Ecto neural progenitor cell (in vitro differentiated cells): Measurements from ENCODE around the gene LENG9.
A peak's percentile ranks its signal among the peaks of the same experiment; 100 is the strongest.

Experiments used
- DNase-seq: peaks from one replicate; pipeline ENCODE4 v3.0.0-alpha.2; 2018; ENCODE audit warnings: low spot score

Gene LENG9

DNA sequence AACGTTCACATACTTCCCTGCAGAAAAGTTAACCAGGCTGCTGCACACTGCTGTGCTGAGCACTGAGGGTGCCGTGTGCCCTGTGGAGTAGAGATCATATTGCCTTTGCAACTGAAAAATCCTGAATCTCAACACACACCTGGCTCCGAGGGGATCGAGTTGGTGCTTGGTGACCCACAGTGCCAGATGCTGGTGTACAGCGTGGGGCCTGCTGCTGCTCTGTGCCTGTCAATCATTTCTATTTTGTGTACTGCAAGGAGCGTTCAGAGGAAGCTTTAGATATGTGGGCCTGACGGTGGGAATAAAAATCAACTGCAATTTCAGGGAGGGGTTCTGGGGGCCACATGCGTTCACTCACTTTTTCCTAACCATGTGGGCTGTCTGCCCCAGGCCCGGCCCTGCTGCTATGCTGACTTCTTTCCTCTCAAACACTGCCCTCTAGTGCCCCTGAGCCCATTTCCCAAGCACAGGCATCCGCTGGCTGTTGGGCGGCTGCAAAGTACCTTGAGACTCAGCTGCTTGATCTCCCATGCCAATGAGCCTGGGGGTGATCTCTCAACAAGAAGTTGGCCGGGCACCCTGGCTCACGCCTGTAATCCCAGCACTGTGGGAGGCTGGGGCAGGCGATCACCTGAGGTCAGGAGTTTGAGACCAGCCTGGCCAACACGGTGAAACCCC lies 24.3 kb downstream of the LENG9 start:
- DNase-seq, result peak; percentile 76

DNA sequence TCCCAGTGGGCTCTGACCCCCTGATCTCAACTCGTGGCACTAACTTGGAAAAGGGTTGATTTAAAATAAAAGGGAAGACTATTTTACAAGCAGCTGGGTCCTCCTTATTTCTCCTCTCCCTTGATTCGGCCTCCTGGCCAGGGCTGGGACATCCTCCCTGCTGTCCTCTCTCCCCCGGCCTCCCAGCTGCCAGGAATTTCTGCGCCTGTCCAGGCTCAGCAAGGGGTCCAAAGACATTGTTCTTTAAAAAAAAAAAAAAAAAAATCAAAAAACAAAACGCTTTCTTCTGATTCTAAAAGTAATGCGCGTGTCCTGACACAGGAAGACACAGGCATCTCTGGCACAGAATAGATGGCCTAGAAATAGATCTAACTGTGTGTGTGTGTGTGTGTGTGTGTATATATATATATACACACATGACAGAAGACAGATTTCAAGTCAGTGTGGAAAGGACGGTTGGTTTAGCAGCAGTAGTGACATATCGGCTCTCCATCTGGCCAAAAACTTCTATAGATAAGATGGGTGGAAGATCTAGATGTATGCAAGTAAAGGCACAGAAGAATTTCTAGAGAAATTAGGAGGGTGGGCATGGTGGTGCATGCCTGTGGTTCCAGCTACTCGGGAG lies 26.8 kb downstream of the LENG9 start:
- no peak for DNase-seq

DNA sequence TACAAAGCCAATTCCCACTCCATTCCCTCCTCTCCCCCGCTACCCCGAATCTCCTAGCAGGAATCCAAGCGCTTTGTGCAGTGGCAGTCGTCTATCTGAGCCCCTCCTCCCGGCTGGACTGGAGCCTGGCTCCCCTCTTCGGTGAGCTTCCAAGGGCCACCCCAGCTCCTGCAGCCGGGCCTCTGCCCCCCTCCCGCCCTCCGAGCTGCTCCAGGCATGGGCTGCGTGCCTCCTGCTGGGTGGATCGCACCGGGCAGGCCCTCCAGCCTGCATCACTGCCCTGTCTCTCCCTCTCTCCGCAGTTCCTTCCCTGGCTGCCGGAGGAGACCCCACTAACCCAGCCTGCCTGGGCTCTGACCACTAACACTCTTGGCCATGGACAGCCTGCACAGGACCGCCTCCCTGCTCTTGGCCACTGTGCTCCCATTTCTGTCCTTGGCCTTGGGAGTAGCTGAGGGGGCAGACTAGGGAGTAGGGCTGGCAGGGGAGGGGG lies 27.5 kb downstream of the LENG9 start:
- no peak for DNase-seq

DNA sequence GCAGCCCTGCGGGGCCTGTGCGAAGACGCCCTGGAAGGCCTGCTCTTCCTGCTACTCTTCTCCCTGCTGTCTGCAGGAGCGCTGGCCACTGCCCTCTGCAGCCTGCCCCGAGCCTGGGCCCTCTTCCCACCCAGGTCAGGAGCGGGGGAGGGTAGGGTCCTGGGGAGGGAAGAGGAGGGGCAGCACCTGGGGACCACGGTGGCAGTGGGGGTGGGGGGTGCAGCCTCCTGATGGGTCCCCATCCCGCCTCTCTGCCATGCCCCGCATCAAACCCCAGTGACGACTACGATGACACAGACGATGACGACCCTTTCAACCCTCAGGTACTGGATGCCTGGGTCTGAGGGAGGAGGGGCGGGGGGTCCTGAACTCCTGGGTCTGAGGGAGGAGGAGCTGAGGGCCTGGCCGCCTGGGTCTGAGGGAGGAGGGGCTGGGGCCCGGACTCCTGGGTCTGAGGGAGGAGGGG lies 28.0 kb downstream of the LENG9 start:
- DNase-seq, result peak; percentile 54

DNA sequence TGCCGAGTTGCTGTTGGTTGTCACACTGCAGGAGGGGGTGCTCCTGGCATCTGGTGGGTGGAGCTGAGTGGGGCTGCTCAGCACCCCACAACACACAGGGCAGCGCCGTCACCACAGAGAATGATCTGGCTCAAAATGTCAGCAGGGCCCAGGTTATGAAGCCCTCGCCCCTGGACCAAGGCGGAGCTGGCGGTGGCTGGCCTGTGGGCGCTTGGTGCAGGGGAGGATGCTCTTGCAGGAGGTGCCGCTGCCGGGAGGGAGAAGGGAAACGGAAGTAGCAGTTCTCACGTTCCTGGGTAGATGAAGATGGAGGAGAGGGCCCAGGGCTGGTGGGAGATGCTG lies 28.7 kb downstream of the LENG9 start:
- DNase-seq, result peak; percentile 45

DNA sequence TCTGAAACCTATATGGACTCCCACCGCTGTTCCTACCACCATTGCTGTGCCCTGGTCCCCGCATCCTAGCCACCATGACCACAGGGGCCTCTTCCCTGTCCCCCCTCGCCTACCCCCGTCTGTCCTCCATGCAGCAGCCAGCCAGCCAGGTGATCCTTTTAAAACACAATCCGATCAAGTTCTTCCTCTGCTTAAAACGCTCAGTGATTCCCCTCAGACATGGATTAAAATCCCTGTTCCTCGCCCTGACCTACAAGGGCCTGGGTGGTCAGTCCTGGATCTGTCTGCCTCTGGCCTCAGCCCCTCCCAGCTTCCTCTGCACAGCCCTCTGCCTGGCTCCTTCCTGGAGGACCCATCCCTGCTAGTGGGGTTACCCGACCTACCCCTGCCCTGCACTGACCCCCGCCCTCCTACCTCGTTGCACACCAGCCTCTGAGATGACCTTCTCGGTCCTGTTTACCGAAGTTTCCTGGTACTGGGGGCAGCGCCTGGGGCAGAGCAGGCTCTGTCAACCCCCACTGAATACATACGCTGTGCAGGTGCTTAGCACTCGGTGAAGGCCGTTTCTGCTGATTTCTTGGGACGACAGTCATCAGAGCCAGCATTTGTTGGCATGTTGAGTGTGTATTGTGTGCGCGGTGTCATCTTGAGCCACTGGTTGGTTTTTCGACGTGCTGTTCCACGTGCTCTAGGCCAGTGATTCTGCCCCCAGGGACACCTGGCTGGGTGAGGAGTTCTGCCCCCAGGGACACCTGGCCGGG lies 29.3 kb downstream of the LENG9 start:
- peak; percentile 48 for DNase-seq

DNA sequence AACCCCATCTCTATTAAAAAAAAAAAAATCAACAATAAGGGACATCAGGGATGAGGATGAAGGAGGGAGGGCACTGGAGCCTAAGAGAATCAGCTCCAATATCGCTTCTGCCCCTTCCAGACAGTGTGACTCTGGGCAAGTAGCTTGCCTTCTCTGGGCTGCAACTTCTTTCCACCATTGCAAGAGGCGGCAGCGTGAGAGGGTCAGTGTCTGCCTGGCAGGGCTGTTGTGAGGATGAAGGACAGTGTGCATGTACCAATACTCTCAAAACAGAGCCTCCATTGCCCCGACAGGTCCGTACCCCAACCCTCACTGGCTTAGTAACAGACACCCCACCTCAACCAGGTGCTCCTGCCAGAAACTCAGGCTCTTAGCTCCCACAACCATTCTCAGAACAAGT lies 29.9 kb downstream of the LENG9 start:
- no peak for DNase-seq

DNA sequence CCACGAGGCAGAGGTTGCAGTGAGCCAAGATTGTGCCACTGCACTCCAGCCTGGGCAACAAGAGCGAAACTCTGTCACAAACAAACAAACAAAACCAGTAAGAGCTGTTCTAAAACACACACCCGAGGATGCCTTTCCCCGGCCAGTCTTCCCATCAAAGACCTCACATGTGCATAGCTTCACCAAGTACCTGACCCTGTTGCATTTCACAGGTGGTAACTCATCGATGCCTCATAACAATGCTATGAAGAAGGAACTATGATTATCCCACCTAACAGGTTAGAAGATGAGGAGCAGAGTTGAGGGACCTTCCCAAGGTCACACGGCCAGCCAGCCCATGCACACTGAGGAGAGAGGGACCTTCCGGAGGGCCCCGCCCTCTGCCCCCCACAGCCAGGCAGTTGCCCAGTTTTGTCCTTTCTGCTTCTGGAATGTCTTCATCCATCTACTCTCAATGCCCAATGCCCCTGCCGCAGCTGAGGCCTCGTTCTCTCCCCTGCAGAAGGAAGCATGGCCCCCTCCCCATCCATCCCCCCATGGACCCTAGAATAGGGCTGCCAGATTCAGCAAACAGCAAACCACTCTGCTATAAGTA lies 31.3 kb downstream of the LENG9 start:
- DNase-seq, result no peak

DNA sequence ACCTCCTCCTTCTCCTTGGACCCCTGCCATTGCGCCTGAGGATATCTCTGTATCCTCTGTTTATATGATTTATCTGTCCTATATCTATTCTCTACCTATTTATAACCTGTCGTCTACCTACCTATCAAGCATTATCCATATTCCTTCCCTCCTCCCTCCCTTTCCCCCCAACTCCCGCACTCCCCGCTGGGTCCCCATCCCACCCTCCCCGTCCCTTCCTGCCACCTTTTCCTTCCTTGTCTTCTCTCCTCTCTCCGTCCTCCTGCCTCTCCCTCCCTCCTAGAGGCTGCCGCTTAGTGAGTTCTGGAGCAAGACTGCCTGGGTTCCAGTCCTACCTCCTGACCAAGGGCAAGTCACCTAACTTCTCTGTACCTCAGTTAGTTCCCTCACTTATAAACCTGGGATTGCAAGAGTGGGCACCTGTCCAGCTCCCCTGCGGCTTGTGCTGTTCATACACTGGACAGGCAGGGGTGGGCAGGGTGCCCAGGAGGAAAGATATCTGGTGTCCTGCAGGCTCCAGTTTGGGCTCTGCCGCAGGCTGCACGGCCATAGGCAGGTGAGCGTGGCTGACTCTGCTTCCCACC lies 32.2 kb downstream of the LENG9 start:
- DNase-seq, result no peak

DNA sequence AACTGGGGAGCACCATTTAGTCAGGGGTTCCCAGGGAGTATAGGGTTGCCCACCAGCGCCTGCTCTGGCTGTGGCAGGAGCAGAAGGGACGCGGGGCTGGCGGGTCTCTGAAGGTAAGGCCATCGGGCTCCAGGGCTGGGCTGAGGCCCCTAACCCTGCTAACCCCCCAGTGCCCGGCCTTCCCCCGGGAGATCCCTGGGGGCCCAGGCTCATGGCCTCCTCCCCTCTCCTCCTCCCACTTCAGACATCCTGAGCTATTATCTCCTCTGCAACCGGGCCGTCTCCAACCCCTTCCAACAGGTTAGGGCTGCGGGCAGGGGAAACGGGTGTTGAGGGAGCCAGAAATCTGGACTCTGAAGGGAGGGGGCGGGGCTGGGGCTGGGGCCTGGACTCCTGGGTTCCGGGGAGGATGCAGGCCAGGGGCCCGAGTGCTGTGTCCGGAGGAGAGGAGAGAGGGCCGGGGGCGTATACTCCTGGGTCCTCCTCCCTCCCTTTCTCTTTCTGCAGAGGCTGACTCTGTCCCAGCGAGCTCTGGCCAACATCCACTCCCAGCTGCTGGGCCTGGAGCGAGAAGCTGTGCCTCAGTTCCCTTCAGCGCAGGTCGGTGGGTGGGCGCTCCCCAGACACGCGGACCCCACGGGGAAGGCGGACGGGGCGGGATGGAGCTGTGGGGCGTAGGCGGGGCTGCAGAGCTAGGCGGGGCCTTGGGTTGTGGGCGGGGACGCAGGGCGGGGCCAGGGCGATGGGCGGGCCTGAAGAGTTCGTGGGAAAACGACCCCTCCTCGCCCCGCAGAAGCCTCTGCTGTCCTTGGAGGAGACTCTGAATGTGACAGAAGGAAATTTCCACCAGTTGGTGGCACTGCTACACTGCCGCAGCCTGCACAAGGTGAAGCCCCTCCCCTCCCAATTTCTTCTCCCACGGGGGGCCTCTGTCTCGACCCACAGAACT lies 33.0 kb downstream of the LENG9 start:
- DNase-seq, result peak; percentile 92

DNA sequence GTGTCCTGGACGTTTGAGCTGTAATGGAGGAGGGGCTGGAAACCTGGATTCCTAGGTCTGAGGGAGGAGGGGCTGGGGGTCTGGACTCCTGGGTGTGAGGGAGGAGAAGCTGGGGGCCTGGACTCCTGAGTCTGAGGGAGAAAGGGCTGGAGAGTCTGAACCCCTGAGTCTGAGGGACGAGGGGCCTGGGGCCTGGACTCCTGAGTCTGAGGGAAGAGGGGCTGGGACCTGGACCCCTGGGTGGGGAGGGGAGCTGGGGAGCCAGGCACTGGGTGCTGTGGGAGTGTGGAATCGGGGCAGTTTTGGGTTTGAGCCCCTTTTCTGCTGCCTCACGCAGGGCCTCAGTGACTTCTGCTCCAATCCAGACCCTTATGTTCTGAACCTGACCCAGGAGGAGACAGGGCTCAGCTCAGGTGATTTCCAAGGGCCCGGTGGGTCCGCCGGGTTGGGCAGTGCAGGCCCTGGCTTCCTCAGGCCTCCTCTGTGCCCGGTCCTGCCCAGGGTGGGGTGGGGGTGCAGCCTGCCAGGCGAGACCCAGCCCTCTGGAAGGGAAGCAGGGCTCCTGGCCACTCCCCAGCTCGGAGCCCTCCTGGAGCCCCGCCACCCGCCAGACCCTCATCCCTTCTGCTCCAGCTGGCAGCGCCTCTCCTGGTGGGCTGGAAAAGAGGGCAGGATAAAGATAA lies 33.9 kb downstream of the LENG9 start:
- DNase-seq, result peak; percentile 61

DNA sequence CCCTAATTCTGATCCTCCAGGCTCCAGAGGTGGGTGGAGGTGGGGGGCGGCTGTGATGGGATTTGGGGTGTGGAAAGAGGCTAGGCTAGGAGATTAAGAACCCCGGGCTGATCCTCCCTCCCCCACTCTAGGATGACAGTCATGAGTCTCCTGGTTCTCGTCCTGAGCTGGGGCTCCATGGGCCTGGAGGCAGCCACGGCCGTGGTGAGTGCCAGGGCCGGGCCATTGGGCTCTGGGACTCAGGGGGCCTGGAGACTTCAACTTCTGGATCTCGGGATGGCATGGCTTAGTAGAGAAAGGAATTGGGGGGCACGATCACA lies 34.4 kb downstream of the LENG9 start:
- DNase-seq, result no peak

DNA sequence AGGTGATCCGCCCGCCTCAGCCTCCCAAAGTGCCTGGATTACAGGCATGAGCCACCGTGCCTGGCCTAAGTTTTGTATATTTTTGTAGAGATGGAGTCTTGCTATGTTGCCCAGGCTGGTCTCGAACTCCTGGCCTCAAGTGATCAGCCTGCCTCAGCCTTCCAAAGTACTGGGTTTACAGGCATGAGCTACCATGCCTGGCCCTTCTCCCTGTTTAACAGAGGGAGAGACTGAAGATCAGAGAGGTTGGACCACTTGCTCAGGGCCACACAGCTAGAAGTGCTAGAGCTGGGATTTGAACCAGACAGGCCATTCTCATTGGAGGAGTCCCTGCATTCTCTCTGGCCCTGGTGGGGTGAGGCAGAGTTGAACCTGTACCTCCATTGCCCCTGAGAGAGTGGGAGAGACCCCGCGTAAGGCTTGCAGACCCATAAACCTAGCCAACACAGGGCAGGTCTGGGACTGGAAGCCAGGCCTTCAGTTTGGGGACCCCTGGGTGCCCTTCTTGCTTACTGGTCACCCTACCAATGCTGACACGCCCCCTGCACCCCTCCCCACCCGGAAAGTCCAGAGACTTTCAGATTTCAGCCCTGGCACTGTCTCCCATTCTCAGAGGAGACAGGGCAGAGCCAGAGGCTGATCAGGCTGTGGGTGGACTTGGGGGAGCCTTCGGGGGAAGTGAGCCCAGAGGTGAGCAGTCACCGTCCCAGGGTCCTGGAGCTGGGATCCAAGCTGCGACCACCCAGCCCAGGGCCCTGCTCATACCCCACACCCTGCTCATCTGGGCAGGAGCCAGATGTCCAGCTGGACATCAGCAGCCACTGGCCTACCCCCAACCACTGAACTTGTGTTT lies 35.0 kb downstream of the LENG9 start:
- no peak for DNase-seq

DNA sequence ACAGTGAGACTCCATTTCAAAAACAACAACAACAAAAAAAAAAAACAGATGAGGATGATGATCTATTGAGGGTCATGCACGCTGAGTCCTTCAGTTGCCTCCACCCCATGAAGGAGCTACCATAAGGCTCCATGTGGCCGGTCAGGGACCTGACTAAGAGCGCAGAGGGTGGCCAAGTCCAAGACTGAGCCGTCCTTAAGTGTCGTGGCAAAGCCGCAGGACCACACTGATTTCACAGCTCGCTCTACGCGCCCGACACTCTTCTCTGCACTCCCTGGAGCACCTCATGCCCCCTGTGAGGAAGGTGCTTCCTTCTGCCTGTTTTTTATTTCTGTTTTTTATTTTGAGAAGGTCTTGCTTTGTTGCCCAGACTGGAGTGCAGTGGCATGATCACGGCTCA lies 36.0 kb downstream of the LENG9 start:
- DNase-seq, result no peak

DNA sequence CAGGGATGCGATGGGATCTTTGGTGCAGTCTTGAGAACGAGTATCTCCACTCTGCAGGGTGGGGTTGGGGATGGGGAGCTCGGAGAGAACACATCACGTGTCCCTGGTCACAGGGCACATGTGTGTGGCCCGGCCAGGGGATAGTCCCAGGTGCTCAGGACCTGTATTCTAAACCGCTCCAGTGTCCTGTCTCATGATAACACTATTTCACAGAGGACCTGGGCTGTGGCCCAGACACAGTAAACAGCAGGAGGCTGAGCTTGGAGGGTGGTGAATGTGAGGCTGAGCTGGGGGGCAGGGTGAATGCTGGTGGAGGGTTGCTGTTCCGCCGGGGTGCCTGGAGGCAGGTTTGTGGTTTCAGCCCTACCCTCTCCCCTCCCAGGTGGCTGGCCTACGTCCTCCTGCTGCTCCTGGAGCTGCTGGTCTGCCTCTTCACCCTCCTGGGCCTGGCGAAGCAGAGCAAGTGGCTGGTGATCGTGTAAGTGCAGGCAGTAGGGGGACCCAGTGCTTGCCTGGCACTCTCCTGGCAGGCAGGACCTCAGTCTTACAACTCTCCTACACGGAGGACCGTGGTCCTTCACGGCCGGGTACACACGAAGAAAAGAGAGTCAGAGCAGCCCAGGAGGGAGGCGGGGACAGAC lies 37.2 kb downstream of the LENG9 start:
- DNase-seq, result peak; percentile 49

DNA sequence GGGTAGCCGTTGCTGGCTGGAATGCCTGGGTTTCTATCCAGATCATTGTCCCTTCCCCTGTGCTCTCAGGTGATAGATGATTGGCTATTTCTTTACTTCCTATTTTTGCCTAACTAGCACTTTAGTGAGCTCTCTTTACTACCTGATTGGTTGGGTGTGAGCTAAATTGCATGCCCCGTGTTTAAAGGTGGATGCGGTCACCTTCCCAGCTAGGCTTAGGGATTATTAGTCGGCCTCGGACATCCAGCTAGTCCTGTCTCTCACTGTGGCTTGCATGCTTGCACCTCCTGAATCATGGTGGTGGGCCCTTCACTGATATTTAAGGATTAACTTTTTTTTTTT lies 38.2 kb downstream of the LENG9 start:
- no peak for DNase-seq

DNA sequence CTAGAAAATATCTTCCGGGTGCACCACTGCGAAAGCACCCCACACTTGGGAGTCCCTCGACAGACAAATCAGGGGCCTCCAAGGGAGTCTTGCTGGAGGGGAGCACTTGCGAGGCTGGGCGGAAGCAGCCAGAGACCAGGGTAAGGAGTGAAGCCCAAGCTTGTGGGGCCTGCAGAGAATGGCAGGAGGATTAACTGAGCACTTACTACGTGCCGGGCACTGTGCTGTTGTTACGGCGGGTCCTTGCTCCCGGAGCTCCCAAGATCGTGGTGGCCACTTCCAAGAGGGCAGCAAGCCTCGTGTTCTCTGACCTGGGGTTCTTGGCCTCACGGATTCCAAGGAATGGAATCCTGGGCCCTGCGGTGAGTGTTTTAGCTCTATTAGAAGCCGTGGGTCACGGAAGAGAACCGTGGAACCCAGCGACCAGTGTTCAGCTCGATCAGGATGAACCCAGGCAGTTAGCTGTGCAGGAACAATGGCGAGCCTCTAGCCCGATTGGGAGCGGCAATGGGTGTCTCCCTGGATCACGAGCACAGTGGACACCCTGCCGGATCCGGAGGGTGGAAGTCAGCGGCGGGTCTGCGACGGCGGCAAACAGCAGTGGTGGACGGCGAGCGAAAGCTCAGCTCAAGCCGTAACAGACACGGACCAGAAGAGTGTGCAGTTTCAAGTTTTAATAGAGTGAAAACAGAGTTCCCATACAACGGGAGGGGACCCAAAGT lies 38.8 kb downstream of the LENG9 start:
- no peak for DNase-seq

DNA sequence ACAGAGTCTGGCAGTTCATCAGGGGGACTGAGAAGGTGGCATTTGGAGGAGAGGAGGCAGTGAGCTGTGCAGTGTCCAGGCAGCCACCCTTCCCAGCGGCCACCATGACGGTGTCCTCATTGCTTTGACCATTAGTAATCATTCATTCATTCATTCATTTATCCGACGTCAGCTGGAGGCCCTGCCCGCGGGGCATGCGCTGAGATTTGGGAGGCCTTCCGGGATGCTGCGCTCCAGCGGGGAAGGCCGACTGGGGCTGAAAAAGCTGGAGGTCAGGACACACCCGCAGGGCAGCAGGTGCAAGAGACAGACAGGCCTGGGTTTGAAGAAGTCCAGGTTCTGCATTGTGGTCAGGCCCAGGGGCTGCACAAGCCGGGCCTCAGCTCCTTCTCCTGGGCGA lies 39.4 kb downstream of the LENG9 start:
- DNase-seq, result no peak

DNA sequence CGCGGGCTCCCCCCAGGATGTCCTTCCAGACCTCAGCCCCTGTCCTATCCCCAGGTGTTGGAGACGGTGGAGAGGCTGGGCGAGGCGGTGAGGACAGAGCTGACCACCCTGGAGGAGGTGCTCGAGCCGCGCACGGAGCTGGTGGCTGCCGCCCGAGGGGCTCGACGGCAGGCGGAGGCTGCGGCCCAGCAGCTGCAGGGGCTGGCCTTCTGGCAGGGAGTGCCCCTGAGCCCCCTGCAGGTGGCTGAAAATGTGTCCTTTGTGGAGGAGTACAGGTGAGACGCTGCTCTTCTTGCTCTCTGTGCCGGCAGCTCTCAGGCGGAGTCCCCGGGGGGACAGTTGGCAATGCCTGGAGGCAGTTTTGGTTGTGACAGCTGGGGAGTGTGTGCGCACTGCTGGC lies 41.4 kb downstream of the LENG9 start:
- peak; percentile 47 for DNase-seq
